SK-N-SH (cell line): ENCODE data around the gene CSNK1D. TPM values are rescaled to one million over a fixed set of nuclear protein-coding genes. Genes with fewer than 3 reads are reported as not detected.

Experiments
- CTCF ChIA-PET: fragments of 300-600, 350-600 bp; formaldehyde crosslinking; extraction: SDS; loops from one replicate; lab custom pipeline; 2021; lab: Yijun Ruan, JAX
- POLR2A ChIA-PET: fragments of 350-600 bp; sonication (Branson Sonifier 250); formaldehyde crosslinking; extraction: SDS; loops from one replicate; lab custom pipeline; 2020; ENCODE audit warnings: antibody characterized with exemption, inconsistent platforms; lab: Yijun Ruan, JAX
- DNase-seq: peaks from one replicate; pipeline ENCODE4 v3.0.0; 2012
- H2AFZ ChIP-seq: fragments of 200-600 bp; sonication (generic); 2 replicates; pipeline ENCODE4 v1.8.1; 2016; ENCODE audit warnings: antibody characterized with exemption, mild to moderate bottlenecking, low read depth
- H3F3A ChIP-seq: fragments of 200-600 bp; sonication (generic); replicated peaks from 2 replicates; pipeline ENCODE3; 2016; ENCODE audit warnings: antibody characterized with exemption, mild to moderate bottlenecking; ENCODE audit not compliant: insufficient read depth
- H3K27ac ChIP-seq, 2 experiments: fragments of 200-500 bp in 1 of 2; fragments of 200-600 bp in 1 of 2; sonication (Bioruptor generic) in 1 of 2; sonication (generic), shearing (Covaris generic) in 1 of 2; 2 replicates each; pipeline versions ENCODE4 v1.5.1 to v1.6.1; 2014 to 2016; ENCODE audit warnings: low read depth in 2 of 2, inconsistent platforms in 1 of 2, low read length in 1 of 2, mild to moderate bottlenecking in 1 of 2, mixed read lengths in 1 of 2
- H3K27me3 ChIP-seq: fragments of 200-600 bp; sonication (generic), shearing (Covaris generic); 2 replicates; pipeline ENCODE4 v1.6.1; 2016; ENCODE audit warnings: mixed run types; ENCODE audit not compliant: insufficient read depth
- H3K36me3 ChIP-seq, 2 experiments: fragments of 200-500 bp in 1 of 2; fragments of 200-600 bp in 1 of 2; sonication (Bioruptor generic) in 1 of 2; sonication (generic) in 1 of 2; replicated peaks in 1 of 2; 2 replicates each; pipeline versions ENCODE3 to v1.5.1; 2014 to 2016; ENCODE audit warnings: low read length in 1 of 2, mild to moderate bottlenecking in 1 of 2; ENCODE audit not compliant: insufficient read depth in 2 of 2, control insufficient read depth in 1 of 2
- H3K4me1 ChIP-seq, 2 experiments: fragments of 200-500 bp in 1 of 2; fragments of 200-600 bp in 1 of 2; sonication (Bioruptor generic) in 1 of 2; sonication (generic), shearing (Covaris generic) in 1 of 2; 2 replicates each; pipeline versions ENCODE4 v1.5.1 to v1.6.1; 2014 to 2016; ENCODE audit warnings: low read depth in 1 of 2, low read length in 1 of 2, mixed run types in 1 of 2; ENCODE audit not compliant: insufficient read depth in 2 of 2, control insufficient read depth in 1 of 2
- H3K4me2 ChIP-seq: fragments of 200-600 bp; sonication (generic), shearing (Covaris generic); 2 replicates; pipeline ENCODE4 v1.6.1; 2017; ENCODE audit warnings: mixed run types
- H3K4me3 ChIP-seq, 2 experiments: fragments of 200-500 bp in 1 of 2; fragments of 200-600 bp in 1 of 2; sonication (Bioruptor generic) in 1 of 2; sonication (generic), shearing (Covaris generic) in 1 of 2; 2 replicates each; pipeline versions ENCODE4 v1.5.1 to v1.8.1; 2014 to 2016; ENCODE audit warnings: low read depth in 2 of 2, inconsistent platforms in 1 of 2, low read length in 1 of 2, mild to moderate bottlenecking in 1 of 2, mixed read lengths in 1 of 2, moderate library complexity in 1 of 2
- H3K79me2 ChIP-seq: fragments of 200-600 bp; sonication (generic); 2 replicates; pipeline ENCODE4 v1.8.1; 2017; ENCODE audit warnings: mild to moderate bottlenecking; ENCODE audit not compliant: insufficient read depth
- H3K9ac ChIP-seq: fragments of 200-600 bp; sonication (generic); 2 replicates; pipeline ENCODE4 v1.6.1; 2017; ENCODE audit warnings: mixed run types
- H3K9me2 ChIP-seq: fragments of 200-600 bp; sonication (generic); 2 replicates; pipeline ENCODE4 v1.6.1; 2017; ENCODE audit warnings: mixed run types
- H3K9me3 ChIP-seq: fragments of 200-600 bp; sonication (generic); 2 replicates; pipeline ENCODE4 v1.6.1; 2017; ENCODE audit warnings: mixed run types, mild to moderate bottlenecking, moderate library complexity
- H4K20me1 ChIP-seq: fragments of 200-600 bp; sonication (generic); 2 replicates; pipeline ENCODE4 v1.6.1; 2017; ENCODE audit warnings: mild to moderate bottlenecking, mixed run types; ENCODE audit not compliant: insufficient read depth
- ELF1 ChIP-seq: IDR thresholded peaks from 2 replicates; pipeline ENCODE4 v1.4.0; 2012
- FOSL2 ChIP-seq: IDR thresholded peaks from 2 replicates; pipeline ENCODE4 v1.4.0; 2012; ENCODE audit warnings: low read depth, mild to moderate bottlenecking, moderate library complexity, borderline replicate concordance
- GABPA ChIP-seq: IDR thresholded peaks from 2 replicates; pipeline ENCODE4 v1.4.0; 2012; ENCODE audit warnings: low read depth, mild to moderate bottlenecking
- NFIC ChIP-seq: IDR thresholded peaks from 2 replicates; pipeline ENCODE4 v1.4.0; 2012; ENCODE audit warnings: borderline replicate concordance
- RCOR1 ChIP-seq: fragments of 150-350 bp; IDR thresholded peaks from 2 replicates; pipeline ENCODE4 v1.6.1; 2017; ENCODE audit warnings: antibody characterized with exemption, low read length
- SIN3A ChIP-seq: IDR thresholded peaks from 2 replicates; pipeline ENCODE4 v1.6.1; 2012; ENCODE audit warnings: low read depth, mild to moderate bottlenecking, low read length, moderate library complexity, borderline replicate concordance
- SMC3 ChIP-seq: IDR thresholded peaks from 2 replicates; pipeline ENCODE4 v1.6.1; 2012; ENCODE audit warnings: low read depth, low read length, improper control_type of control experiment
- TAF1 ChIP-seq: IDR thresholded peaks from 2 replicates; pipeline ENCODE4 v1.6.1; 2012; ENCODE audit warnings: low read depth, mild to moderate bottlenecking, low read length, moderate library complexity, borderline replicate concordance
- TCF12 ChIP-seq: IDR thresholded peaks from 2 replicates; pipeline ENCODE4 v1.4.0; 2012
- YY1 ChIP-seq: IDR thresholded peaks from 2 replicates; pipeline ENCODE4 v1.4.0; 2012; ENCODE audit warnings: low read depth, mild to moderate bottlenecking
- WGBS: methylation state at CpG from one replicate; pipeline ENCODE4 v1.1.6; 2017; ENCODE audit warnings: low lambda C conversion rate; 5-methylcytosine and 5-hydroxymethylcytosine counted together
- polyA plus RNA-seq, 3 experiments: library from polyadenylated mRNA; depleted of rRNA; stranded (reverse); fragments of >200 nt; gene quantifications; 2 replicates each; pipeline ENCODE4 v1.2.3, GENCODE V29; 2012
- TF ChIP-seq, protein P1 (sequence below): IDR thresholded peaks from 2 replicates; pipeline ENCODE4 v1.4.0; 2012; ENCODE audit warnings: low read depth, borderline replicate concordance
- TF ChIP-seq, protein P2 (sequence below): fragments of 200-600 bp; sonication (generic); IDR thresholded peaks from 2 replicates; pipeline ENCODE4 v1.6.1; 2017; ENCODE audit warnings: antibody characterized with exemption, mild to moderate bottlenecking, moderate library complexity
- TF ChIP-seq, protein P3 (sequence below): IDR thresholded peaks from 2 replicates; pipeline ENCODE4 v1.4.0; 2012; ENCODE audit warnings: low read depth, borderline replicate concordance

Gene CSNK1D
- polyA plus RNA-seq, 1 of the 3 experiments (the other 2 are of a cell fraction): 216 TPM

DNA sequence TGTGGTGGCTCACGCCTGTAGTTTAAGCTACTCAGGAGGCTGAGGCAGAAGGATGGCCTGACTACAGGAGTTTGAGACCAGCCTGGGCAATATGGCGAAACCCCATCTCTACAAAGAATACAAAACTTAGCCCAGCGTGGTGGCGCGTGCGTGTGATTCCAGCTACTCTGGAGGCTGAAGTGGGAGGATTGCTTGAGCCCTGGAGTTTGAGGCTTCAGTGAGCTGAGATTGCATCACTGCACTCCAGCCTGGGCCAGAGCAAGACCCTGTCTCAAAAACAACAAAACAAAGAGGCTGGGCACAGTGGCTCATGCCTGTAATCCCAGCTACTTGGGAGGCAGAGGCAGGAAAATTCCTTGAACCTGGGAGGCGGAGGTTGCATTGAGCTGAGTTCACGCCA is 7.0 kb upstream of the CSNK1D start:
- TF ChIP-seq TAF1 (no peak), NFIC (no peak)
- TF ChIP-seq, protein P1, sequence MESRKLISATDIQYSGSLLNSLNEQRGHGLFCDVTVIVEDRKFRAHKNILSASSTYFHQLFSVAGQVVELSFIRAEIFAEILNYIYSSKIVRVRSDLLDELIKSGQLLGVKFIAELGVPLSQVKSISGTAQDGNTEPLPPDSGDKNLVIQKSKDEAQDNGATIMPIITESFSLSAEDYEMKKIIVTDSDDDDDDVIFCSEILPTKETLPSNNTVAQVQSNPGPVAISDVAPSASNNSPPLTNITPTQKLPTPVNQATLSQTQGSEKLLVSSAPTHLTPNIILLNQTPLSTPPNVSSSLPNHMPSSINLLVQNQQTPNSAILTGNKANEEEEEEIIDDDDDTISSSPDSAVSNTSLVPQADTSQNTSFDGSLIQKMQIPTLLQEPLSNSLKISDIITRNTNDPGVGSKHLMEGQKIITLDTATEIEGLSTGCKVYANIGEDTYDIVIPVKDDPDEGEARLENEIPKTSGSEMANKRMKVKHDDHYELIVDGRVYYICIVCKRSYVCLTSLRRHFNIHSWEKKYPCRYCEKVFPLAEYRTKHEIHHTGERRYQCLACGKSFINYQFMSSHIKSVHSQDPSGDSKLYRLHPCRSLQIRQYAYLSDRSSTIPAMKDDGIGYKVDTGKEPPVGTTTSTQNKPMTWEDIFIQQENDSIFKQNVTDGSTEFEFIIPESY: no peak
- TF ChIP-seq, protein P2, sequence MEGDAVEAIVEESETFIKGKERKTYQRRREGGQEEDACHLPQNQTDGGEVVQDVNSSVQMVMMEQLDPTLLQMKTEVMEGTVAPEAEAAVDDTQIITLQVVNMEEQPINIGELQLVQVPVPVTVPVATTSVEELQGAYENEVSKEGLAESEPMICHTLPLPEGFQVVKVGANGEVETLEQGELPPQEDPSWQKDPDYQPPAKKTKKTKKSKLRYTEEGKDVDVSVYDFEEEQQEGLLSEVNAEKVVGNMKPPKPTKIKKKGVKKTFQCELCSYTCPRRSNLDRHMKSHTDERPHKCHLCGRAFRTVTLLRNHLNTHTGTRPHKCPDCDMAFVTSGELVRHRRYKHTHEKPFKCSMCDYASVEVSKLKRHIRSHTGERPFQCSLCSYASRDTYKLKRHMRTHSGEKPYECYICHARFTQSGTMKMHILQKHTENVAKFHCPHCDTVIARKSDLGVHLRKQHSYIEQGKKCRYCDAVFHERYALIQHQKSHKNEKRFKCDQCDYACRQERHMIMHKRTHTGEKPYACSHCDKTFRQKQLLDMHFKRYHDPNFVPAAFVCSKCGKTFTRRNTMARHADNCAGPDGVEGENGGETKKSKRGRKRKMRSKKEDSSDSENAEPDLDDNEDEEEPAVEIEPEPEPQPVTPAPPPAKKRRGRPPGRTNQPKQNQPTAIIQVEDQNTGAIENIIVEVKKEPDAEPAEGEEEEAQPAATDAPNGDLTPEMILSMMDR: no peak
- TF ChIP-seq, all 33 proteins: peak for 0
- H2AFZ ChIP-seq: no peak overlapping the region
- H3K4me2 ChIP-seq: no peak overlapping the region
- peaks cover 8% of the 10 kb centered on the region for H3F3A ChIP-seq
- H4K20me1 ChIP-seq: no peaks in the 10 kb centered on the region
- CTCF ChIA-PET: interaction anchor here (0.5 to 1.2 kb wide), 2 partner anchors 12 to 143 kb away, joined by 3 read pairs; no protein-coding TSS in a partner anchor
- no peaks in the 10 kb centered on the region for H3K79me2 ChIP-seq
- no peaks in the 10 kb centered on the region for H3K9me3 ChIP-seq
- no peak for DNase-seq
- no peaks in the 10 kb centered on the region for H3K27me3 ChIP-seq
- H3K27ac ChIP-seq: no peak overlapping the region
- H3K4me1 ChIP-seq: peaks cover 23% of the 10 kb centered on the region in 2 experiments; a peak in 3 of 4 replicates
- no peaks in the 10 kb centered on the region for H3K9me2 ChIP-seq
- no peaks in the 10 kb centered on the region for H3K36me3 ChIP-seq
- H3K4me3 ChIP-seq: no peak overlapping the region
- WGBS: 97% methylated on average over 8 of the region's 8 CpGs
- no peak overlapping the region for H3K9ac ChIP-seq
- POLR2A ChIA-PET: no interaction called here

DNA sequence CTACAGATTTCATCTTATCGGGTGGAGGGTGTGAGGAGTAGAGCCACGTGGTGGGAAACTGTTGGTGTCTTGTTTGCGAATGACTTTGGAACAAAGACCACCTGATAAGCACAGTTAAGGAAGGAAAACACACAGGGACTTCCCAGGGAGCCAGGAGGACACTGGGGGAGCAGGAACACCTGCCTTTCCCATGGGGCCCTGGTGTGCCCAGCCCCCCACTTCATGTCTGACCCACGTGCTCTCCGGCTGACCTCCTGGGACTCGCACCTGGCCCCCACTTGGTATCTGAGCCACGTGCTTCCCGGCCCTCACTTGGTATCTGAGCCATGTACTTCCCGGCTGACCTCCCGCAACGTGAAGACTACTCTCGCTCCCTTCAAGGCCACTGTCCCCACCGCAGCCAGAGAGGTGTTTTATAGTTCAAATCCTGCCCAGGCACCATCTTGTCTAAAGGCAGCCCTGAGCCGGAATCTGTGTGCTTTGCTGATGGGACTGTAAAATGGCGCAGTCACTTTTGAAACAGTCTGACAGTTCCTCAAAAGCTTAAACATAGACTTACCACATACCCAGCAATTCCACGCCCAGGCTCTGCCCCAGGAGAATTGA is 5.4 kb upstream of the CSNK1D start:
- H3F3A ChIP-seq: peaks cover 8% of the 10 kb centered on the region
- no peaks in the 10 kb centered on the region for H3K9me2 ChIP-seq
- H3K9ac ChIP-seq: no peak overlapping the region
- 89% methylated on average over 16 of the region's 16 CpGs for WGBS
- POLR2A ChIA-PET: no interaction called here
- H4K20me1 ChIP-seq: no peaks in the 10 kb centered on the region
- TF ChIP-seq, protein P3, sequence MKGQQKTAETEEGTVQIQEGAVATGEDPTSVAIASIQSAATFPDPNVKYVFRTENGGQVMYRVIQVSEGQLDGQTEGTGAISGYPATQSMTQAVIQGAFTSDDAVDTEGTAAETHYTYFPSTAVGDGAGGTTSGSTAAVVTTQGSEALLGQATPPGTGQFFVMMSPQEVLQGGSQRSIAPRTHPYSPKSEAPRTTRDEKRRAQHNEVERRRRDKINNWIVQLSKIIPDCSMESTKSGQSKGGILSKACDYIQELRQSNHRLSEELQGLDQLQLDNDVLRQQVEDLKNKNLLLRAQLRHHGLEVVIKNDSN: no peak
- TF ChIP-seq GABPA: no peak
- TF ChIP-seq ELF1: no peak
- no peak for TF ChIP-seq TCF12
- TF ChIP-seq FOSL2: no peak
- TF ChIP-seq SIN3A: no peak
- no peak for TF ChIP-seq YY1
- no peak for TF ChIP-seq RCOR1
- no peak for TF ChIP-seq SMC3
- TF ChIP-seq, protein P2: no peak
- TF ChIP-seq, all 33 proteins: peak for 0
- Histone ChIP-seq H3K27me3 (no peaks in the 10 kb centered on the region), H3K36me3 (no peaks in the 10 kb centered on the region), H3K27ac (no peak overlapping the region), H2AFZ (no peak overlapping the region), H3K9me3 (no peaks in the 10 kb centered on the region), H3K4me1 (peaks cover 23 to 32% of the 10 kb centered on the region in 2 experiments), H3K4me3 (no peak overlapping the region), H3K4me2 (no peak overlapping the region), H3K79me2 (0 out of 2 replicates have a peak, but pooled peaks cover 4% of the 10 kb centered on the region)
- no peak for DNase-seq
- CTCF ChIA-PET: no interaction called here
